Keratinocyte (primary cell): ENCODE data around the gene RASD2. TPM values are rescaled to one million over a fixed set of nuclear protein-coding genes. Genes with fewer than 3 reads are reported as not detected.

Experiments used
- DNase-seq: peaks from one replicate; pipeline ENCODE4 v3.0.0-alpha.2; 2011; ENCODE audit warnings: low read depth, missing footprints, low spot score
- FAIRE-seq: peaks from 2 replicates; lab custom pipeline; 2011; peaks lifted over from hg19 to GRCh38; lab: Jason Lieb, UNC
- H2AFZ ChIP-seq: 2 replicates; pipeline ENCODE4 v1.6.0; 2012; ENCODE audit warnings: low read length, control low read depth, inconsistent platforms; ENCODE audit not compliant: control insufficient read depth
- H3K27ac ChIP-seq: 2 replicates; pipeline ENCODE4 v1.5.1; 2011; ENCODE audit warnings: low read length; ENCODE audit not compliant: control insufficient read depth, insufficient read depth
- H3K27me3 ChIP-seq: 3 replicates; pipeline ENCODE4 v1.6.0; 2011; ENCODE audit warnings: low read length; ENCODE audit not compliant: control insufficient read depth, insufficient read depth; ENCODE audit errors: extremely low read depth
- H3K36me3 ChIP-seq, 2 experiments: 2 replicates in 1 of 2; 3 replicates in 1 of 2; pipeline ENCODE4 v1.5.1; 2011; ENCODE audit warnings: low read length in 2 of 2, mild to moderate bottlenecking in 1 of 2; ENCODE audit not compliant: control insufficient read depth in 2 of 2, insufficient read depth in 2 of 2; ENCODE audit errors: extremely low read depth in 1 of 2
- H3K4me1 ChIP-seq: 3 replicates; pipeline ENCODE4 v1.5.1; 2011; ENCODE audit warnings: low read length; ENCODE audit not compliant: control insufficient read depth, insufficient read depth; ENCODE audit errors: extremely low read depth
- H3K4me2 ChIP-seq: 3 replicates; pipeline ENCODE4 v1.6.0; 2011; ENCODE audit warnings: low read depth, low read length; ENCODE audit not compliant: control insufficient read depth, insufficient read depth; ENCODE audit errors: extremely low read depth
- H3K4me3 ChIP-seq, 3 experiments: fragments of 200-600 bp in 1 of 3; sonication (generic) in 1 of 3; 2 replicates in 2 of 3; 3 replicates in 1 of 3; pipeline ENCODE4 v1.5.1; 2011 to 2016; ENCODE audit warnings: low read length in 3 of 3, mild to moderate bottlenecking in 3 of 3, control low read depth in 2 of 3, inconsistent platforms in 1 of 3, low read depth in 1 of 3, mixed read lengths in 1 of 3, mixed run types in 1 of 3, moderate library complexity in 1 of 3; ENCODE audit not compliant: control insufficient read depth in 2 of 3, insufficient read depth in 2 of 3; ENCODE audit errors: extremely low read depth in 1 of 3
- H3K79me2 ChIP-seq: 2 replicates; pipeline ENCODE4 v1.6.0; 2012; ENCODE audit warnings: low read length; ENCODE audit not compliant: control insufficient read depth, insufficient read depth
- H3K9ac ChIP-seq: 3 replicates; pipeline ENCODE4 v1.6.0; 2011; ENCODE audit warnings: low read length; ENCODE audit not compliant: control insufficient read depth, insufficient read depth; ENCODE audit errors: extremely low read depth
- H3K9me1 ChIP-seq: 3 replicates; pipeline ENCODE4 v1.6.0; 2011; ENCODE audit warnings: low read length; ENCODE audit not compliant: control insufficient read depth, insufficient read depth; ENCODE audit errors: extremely low read depth
- H3K9me3 ChIP-seq: 2 replicates; pipeline ENCODE4 v1.5.1; 2012; ENCODE audit warnings: low read depth, low read length; ENCODE audit not compliant: control insufficient read depth
- H4K20me1 ChIP-seq: 3 replicates; pipeline ENCODE4 v1.6.0; 2011; ENCODE audit warnings: low read length; ENCODE audit not compliant: control insufficient read depth, insufficient read depth; ENCODE audit errors: extremely low read depth
- EZH2 ChIP-seq: IDR thresholded peaks from one replicate; pipeline ENCODE4 v1.6.1; 2012; ENCODE audit warnings: inconsistent platforms, mild to moderate bottlenecking, low read length, moderate library complexity
- dilution Hi-C: fragments of 300-500 bp; cut with MboI; formaldehyde crosslinking; loops from one replicate; pipeline ENCODE4 v1.7.0; 2020; ENCODE audit warnings: low sequenced_read_pairs; ENCODE audit not compliant: extremely low pct_ligation_motif_present
- polyA plus RNA-seq, 5 experiments: library from polyadenylated mRNA; depleted of rRNA in 3 of 5; stranded (reverse) in 3 of 5; stranded (forward) in 1 of 5; unstranded in 1 of 5; fragments of >200 nt; gene quantifications; 1 replicate in 1 of 5; 2 replicates in 3 of 5; 3 replicates in 1 of 5; pipeline versions ENCODE4 v1.2.1 to v1.2.3, GENCODE V29; 2011 to 2012; ENCODE audit warnings: missing spikeins in 2 of 5, low read depth in 1 of 5, low replicate concordance in 1 of 5
- TF ChIP-seq, protein P1 (sequence below), 3 experiments: IDR thresholded peaks in 1 of 3; conservative IDR thresholded peaks in 1 of 3; optimal IDR thresholded peaks in 1 of 3; 2 replicates in 2 of 3; 3 replicates in 1 of 3; pipeline versions ENCODE3 to v1.5.1; 2011; ENCODE audit warnings: low read length in 3 of 3, mild to moderate bottlenecking in 3 of 3, moderate library complexity in 2 of 3, control low read depth in 1 of 3, inconsistent platforms in 1 of 3; ENCODE audit not compliant: insufficient read depth in 2 of 3; ENCODE audit errors: extremely low read depth in 1 of 3

RASD2 gene
- polyA plus RNA-seq, 1 donor (not counting 4 experiments of a cell fraction or from before 2014, with no cell fraction given): 0.03 TPM

DNA sequence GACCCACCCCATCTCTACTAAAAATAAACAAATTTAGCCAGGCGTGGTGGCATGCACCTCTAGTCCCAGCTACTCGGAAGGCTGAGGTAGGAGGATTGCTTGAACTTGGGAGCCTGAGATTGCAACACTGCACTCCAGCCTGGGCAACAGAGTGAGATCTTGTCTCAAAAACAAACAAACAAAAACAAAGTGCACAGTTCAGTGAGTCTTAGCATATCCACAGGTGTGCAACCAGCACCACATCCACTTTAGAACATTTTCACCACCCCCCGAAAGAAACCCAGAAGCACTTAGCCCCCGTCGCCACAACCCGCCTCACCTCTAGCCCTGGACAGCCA is 49.1 kb downstream of the RASD2 start:
- H3K4me3 ChIP-seq: no peak overlapping the region

DNA sequence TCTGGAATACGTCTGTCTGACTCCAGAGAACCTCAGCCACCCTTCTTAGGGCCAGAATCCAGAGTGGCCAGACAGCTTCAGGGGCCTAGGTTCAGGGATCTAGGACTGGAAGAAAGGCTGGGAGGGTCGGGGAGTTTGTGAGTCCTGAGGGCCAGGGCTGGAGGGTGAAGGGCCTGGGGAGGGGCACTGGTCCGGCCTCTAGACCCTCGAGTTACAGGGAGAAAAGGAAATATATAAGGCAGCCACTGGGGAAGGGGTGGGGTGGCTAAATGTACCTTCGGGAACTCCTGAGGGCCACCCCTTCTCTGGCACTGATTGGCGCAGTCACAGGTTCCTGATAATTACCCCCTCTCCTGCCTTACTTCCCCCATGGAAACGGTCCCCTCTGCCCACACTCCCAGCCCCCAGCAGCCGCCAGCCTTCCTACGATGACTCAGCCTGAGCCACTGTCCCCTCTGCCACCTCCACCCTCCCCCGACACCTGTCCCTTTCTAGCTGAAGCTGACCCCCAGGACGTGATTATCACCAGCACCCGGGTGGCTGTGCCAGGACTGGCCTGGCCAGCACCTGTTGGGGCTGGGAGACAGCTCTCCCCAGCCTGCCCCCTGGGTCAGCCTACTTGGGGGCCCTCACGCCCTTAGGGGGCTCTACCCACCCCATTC is 50.1 kb downstream of the RASD2 start:
- DNase-seq (no peak), FAIRE-seq (no peak)
- TF ChIP-seq EZH2: no peak
- TF ChIP-seq, protein P1, sequence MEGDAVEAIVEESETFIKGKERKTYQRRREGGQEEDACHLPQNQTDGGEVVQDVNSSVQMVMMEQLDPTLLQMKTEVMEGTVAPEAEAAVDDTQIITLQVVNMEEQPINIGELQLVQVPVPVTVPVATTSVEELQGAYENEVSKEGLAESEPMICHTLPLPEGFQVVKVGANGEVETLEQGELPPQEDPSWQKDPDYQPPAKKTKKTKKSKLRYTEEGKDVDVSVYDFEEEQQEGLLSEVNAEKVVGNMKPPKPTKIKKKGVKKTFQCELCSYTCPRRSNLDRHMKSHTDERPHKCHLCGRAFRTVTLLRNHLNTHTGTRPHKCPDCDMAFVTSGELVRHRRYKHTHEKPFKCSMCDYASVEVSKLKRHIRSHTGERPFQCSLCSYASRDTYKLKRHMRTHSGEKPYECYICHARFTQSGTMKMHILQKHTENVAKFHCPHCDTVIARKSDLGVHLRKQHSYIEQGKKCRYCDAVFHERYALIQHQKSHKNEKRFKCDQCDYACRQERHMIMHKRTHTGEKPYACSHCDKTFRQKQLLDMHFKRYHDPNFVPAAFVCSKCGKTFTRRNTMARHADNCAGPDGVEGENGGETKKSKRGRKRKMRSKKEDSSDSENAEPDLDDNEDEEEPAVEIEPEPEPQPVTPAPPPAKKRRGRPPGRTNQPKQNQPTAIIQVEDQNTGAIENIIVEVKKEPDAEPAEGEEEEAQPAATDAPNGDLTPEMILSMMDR (optimal IDR thresholded peaks at IDR 0.05 in 1 of 3, IDR thresholded peaks at IDR 0.05 in 1 of 3, conservative IDR thresholded peaks at IDR 0.05 in 1 of 3; ENCODE audit: extremely low read depth in 1 of 3, insufficient read depth in 2 of 3, low read length in 3 of 3): no peak
- Histone ChIP-seq H4K20me1 (no peaks in the 10 kb centered on the region), H3K9me3 (no peaks in the 10 kb centered on the region), H3K4me2 (no peak overlapping the region), H3K79me2 (no peaks in the 10 kb centered on the region), H3K4me3 (no peak overlapping the region), H3K27ac (no peak overlapping the region), H3K27me3 (no peaks in the 10 kb centered on the region), H3K4me1 (peaks cover 12% of the 10 kb centered on the region), H3K9me1 (no peaks in the 10 kb centered on the region), H3K36me3 (no peaks in the 10 kb centered on the region), H3K9ac (no peak overlapping the region), H2AFZ (no peak overlapping the region)
- dilution Hi-C loops: no loop called here

More for the DNA sequence above, 49.1 kb downstream of the RASD2 start:
- Histone ChIP-seq H3K79me2 (no peaks in the 10 kb centered on the region), H3K4me2 (no peak overlapping the region), H3K27me3 (no peaks in the 10 kb centered on the region), H3K36me3 (no peaks in the 10 kb centered on the region), H3K27ac (peak overlapping the region; percentile 51), H2AFZ (no peak overlapping the region), H3K4me1 (peaks cover 12% of the 10 kb centered on the region), H3K9me3 (no peaks in the 10 kb centered on the region), H3K9me1 (no peaks in the 10 kb centered on the region), H3K9ac (no peak overlapping the region), H4K20me1 (no peaks in the 10 kb centered on the region)
- dilution Hi-C loops: no loop called here
- no peak for TF ChIP-seq EZH2
- TF ChIP-seq, protein P1 (optimal IDR thresholded peaks at IDR 0.05 in 1 of 3, IDR thresholded peaks at IDR 0.05 in 1 of 3, conservative IDR thresholded peaks at IDR 0.05 in 1 of 3; ENCODE audit: extremely low read depth in 1 of 3, insufficient read depth in 2 of 3, low read length in 3 of 3): no peak
- DNase-seq (no peak), FAIRE-seq (no peak)
